ENCODE results near the gene VPS13D.

VPS13D gene

GRCh38 chr1:12540580-12541273 lies 310.9 kb downstream of the VPS13D start:
- no peak for DNase-seq (ENCODE audit: low spot score)

- DNase-seq (ENCODE audit: low spot score): no peak
Measured at GRCh38 chr1:12541274-12542137, 311.7 kb downstream of the VPS13D start.

GRCh38 chr1:12542138-12542465 lies 312.3 kb downstream of the VPS13D start:
- DNase-seq (ENCODE audit: low spot score): no peak

GRCh38 chr1:12542616-12543592 lies 313.1 kb downstream of the VPS13D start:
- DNase-seq (ENCODE audit: low spot score): no peak

GRCh38 chr1:12543740-12544154 lies 313.9 kb downstream of the VPS13D start:
- DNase-seq (ENCODE audit: low spot score): no peak

GRCh38 chr1:12544357-12544756 lies 314.5 kb downstream of the VPS13D start:
- DNase-seq (ENCODE audit: low spot score): no peak

GRCh38 chr1:12544992-12545391 lies 315.2 kb downstream of the VPS13D start:
- no peak for DNase-seq (ENCODE audit: low spot score)

- DNase-seq (ENCODE audit: low spot score): no peak
Measured at GRCh38 chr1:12546771-12547585, 317.1 kb downstream of the VPS13D start.

- DNase-seq (ENCODE audit: low spot score): no peak
Measured at GRCh38 chr1:12547586-12548225, 317.9 kb downstream of the VPS13D start.

- no peak for DNase-seq (ENCODE audit: low spot score)
Measured at GRCh38 chr1:12548279-12548972, 318.6 kb downstream of the VPS13D start.

- DNase-seq (ENCODE audit: low spot score): no peak
Measured at GRCh38 chr1:12548973-12549459, 319.2 kb downstream of the VPS13D start.

GRCh38 chr1:12549460-12550349 lies 319.9 kb downstream of the VPS13D start:
- DNase-seq (ENCODE audit: low spot score): peak; percentile 98

- no peak for DNase-seq (ENCODE audit: low spot score)
Measured at GRCh38 chr1:12551584-12551983, 321.8 kb downstream of the VPS13D start.

GRCh38 chr1:12552111-12552888 lies 322.5 kb downstream of the VPS13D start:
- DNase-seq (ENCODE audit: low spot score): no peak

GRCh38 chr1:12552951-12553921 lies 323.4 kb downstream of the VPS13D start:
- no peak for DNase-seq (ENCODE audit: low spot score)

GRCh38 chr1:12553963-12554362 lies 324.1 kb downstream of the VPS13D start:
- DNase-seq (ENCODE audit: low spot score): no peak
